Hippocampal formation (tissue), 2 donors: ENCODE results near the gene COMT.
"Not testable (repeated sequence)": the region's sequence is repeated elsewhere in the genome, so short reads cannot be mapped to it uniquely, and the experiment has no call there.

Source experiments
- DNase-seq, 2 donors: peaks; one replicate each; lab custom pipeline; 2025; lab: John Stamatoyannopoulos, UW

Gene COMT

DNA sequence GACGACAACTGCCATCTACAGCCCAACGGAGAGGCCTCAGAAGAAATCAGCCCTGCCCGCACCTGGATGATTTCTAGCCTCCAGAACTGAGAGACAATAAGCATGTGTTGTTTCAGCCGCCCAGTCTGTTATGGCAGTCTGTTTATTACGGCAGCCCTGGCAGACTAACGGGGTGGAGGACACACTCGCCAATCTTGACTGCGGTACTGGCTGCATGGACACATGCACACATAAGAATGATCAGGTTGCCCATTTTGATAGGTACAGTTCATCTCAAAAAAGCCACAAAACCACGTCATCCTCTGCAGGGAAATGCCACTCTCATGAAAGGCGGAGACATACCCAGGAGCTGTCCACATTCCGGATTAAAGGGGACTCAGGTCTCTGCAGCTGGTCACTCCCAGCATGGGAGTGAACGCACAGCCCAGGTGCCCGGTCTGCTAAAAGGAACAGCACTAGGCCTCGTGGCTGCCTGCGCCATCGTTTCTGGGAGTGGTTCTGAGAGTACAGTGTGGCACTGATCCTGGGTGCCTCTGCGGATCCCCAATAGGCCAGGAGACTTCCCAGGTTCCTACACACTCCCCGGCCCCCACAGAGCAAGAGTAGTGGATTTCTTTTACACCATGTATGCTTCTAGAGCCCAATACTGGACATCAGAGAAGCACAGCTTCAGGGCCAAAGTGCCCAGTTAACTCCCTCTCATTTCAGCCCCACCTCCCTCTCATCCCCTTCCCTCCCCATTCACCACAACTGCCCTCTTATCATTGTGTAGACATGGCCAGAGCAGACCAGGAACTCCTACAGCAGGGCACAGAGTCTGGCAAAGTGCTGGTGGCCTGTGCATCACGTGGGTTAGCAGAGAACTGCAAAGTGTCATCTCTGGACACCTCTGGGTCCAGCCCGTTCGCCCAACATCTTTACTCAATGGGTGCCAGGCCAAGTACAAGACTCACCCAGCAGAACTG lies 11.7 kb upstream of the COMT start:
- no peak for DNase-seq

DNA sequence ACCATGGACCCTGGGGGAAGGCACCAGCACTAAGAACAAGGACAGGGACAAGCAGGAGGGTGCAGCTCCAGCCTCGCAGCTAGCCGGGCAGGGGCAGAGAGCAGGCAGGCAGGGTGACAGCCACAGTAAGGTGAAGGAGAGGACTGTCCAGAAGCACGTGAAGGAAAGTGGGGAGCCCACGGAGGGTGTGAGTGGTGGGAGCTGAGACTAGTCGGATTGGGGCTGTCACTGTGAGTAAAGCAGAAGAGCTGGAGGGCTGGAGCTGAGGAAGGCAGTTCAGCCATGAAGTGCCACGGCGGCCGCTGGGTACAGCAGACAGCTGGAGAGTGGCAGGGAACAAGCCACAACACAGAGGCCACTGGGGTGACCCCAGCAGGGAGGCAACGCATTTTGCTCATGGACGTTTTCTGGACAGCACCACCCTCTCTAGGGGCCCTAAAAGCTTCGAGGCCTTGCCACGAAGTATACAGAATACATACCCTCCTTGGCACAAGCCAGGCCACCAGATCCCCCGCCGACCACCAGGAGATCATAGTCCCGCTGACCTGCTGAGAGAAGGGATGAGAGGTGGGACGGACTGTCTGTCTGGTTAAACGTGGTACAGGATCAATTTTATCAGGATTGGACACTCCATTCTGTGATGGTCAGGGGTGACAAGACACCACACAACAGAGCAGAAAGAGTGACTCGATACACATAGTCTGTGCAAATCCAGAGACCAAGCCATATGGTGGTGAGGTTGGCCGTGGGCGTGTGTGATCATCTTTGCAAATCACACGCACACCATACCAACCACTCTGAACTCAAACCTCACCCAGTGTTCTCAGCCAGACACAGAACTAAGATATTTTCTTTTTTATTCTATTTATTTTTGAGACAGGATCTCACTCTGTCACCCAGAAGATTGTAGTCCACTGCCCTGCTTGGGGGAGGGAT lies 10.8 kb upstream of the COMT start:
- no peak for DNase-seq

DNA sequence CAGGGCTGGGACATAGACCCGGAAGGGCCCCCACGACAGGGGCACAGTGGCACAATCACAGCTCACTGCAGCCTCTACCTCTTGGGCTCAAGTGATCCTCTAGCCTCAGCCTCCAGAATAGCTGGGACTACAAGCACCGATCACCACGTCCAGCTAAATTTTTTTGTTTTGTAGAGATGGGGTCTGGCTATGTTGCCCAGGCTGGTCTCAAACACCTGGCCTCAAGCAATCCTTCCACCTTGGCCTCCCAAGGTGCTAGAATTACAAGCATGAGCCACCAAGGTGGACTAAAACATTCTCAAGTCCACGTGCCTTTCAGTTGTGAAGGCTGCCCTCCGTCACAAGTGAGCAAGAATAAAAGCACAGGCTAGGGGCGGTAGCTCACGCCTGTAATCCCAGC lies 10.1 kb upstream of the COMT start:
- DNase-seq: no peak

DNA sequence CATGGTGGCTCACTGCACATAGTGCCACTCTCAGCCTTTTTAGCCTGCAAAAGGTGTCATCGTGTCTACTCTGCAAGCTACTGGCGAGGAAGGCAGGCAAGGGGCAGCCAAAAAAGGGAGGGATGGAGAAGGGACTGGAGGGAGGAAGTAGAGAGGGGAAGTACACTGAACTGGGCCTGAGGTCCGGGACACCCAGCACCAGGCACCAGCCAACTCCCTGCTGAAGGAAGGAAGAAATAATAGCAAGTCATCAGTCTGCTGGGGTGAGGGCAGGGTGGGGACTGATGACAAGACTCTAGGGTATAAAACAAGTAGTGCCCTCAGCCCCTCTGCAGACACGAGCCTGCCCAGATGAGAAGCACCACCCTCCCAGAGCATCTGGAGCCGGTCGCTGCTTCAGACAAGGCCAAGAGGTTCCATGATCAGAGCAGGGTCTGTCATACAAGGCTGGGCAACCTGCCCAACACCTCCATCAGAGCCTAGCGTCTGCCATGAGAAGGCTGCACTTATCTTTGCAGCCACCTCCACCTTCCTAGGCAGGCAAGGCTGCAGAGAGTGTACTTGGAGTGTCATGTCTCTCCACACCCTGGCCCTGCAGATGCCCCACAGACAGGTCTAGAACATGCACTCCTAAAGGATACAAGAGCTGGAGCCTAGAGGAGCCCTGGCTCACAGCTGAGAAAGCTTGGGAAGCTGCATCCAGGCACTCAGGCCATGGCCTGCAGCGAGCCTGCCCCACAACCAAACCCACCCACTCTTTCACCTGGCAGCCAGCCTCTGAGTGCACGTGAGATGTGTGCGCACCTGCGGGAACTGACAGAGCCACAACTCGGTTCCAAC lies 9.0 kb upstream of the COMT start:
- DNase-seq: no peak

DNA sequence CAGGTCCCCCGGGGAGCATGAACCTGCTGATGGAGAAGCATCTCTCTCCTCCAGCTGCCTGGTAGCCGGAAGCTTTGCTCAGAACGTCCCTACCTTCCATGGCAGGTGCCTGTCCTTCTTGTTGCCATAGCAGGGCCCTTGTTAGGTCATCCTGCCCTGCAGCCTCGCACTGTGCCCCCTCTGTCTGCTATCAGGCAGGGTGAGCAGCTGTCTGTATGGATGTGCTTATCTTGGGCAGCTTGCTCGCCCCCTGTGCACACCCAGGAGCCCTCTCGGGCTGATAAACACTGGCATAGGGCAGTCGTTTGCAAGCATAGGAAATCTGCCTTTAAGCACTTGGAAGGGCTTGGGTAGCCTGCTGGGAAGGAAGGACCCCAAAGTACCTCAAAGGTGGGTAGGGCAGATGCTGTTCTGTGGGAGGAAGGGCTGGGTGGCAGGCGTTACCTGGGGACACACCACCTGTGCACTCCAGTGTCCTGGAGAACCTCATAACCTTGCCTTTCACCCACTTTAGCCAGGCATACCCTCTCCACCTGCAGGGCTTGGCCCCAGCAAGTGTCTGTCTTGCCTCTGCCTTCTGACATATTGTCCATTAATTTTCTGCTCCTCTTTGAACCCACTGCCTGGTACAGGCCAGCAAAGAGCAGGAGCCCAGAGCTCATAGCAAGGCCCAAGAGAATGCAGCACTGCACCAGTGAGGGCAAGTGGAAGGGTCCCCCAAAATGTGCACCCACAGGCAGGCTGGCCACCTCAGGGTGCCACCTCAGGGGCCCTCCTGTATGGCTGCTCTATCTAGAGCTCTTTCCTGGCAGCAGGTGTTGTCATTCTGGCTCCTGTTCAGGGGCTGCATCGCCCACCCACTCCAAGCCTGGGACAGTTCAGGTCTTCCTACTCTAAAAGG lies 8.0 kb upstream of the COMT start:
- no peak for DNase-seq

DNA sequence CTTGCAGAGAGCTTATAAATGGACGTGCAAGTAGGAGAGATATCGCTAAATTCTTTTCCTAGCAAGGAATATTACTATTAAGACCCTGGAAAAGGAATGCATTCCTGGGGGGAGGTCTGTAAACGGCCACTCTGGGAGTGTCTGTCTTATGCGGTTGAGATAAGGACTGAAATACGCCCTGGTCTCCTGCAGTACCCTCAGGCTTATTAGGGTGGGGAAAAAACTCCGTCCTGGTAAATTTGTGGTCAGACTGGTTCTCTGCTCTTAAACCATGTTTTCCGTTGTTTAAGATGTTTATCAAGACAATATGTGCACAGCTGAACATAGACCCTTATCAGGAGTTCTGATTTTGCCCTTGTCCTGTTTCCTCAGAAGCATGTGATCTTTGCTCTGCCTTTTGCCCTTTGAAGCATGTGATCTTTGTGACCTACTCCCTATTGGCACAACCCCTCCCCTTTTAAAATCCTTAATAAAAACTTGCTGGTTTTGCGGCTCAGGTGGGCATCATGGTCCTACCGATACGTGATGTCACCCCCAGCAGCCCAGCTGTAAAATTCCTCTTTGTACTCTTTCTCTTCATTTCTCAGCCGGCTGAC lies 6.4 kb upstream of the COMT start:
- DNase-seq: not testable (repeated sequence)

DNA sequence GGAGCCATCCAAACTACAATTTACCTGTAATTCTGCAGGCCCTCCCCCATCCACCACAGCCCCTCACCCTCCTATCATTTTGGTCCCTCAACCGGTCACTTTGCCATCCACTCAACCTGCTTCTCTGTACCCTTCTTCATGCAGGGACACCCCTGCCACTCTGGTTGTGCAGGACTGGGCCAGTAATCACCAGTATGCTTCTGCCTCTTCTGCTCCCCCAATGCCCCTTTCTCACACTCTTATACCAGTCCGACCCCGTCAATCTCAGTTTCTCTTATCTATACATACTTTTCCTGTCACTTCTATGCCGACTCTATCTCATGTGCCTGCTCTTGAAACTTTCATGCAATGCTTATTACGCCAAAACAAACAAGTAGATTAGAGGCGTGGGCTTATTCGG lies 5.1 kb upstream of the COMT start:
- no peak for DNase-seq

DNA sequence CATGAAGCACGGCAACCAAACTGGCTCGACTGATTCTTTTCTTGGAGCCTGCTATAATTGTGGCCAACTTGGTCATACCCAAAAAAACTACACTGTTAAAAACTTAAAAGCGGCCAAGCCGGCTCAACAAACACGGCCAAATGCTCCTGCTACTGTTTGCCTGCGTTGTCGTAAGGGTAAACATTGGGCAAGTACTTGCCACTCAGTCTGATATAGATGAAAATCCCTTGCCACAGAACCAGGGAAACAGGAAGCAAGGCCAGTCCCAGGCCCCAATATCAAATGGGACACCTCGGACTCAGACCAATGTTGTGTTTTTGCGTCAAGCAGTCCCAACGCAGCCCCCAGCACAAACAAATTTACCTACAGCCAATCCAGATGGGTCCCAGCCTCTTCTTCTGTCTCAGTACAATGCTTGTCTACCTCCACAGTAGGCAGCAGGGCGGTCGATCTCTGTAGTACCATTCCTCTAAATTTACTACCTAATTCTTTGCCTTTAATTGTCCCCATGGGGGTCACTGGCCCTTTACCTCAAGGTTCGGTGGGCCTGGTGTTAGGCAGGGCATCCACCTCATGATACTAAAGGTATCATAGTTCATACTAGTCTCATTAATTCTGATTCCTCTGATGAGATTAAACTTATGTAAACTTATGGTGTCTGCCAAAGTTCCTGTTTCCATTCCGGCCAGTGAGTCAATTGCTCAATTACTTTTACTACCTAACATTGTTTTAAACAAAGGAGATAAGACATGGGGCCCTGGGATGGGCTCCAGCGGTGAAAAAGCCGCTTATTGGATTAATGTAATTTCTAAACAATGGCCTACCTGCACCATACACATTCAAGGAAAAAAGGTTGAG lies 3.7 kb upstream of the COMT start:
- DNase-seq: no peak

DNA sequence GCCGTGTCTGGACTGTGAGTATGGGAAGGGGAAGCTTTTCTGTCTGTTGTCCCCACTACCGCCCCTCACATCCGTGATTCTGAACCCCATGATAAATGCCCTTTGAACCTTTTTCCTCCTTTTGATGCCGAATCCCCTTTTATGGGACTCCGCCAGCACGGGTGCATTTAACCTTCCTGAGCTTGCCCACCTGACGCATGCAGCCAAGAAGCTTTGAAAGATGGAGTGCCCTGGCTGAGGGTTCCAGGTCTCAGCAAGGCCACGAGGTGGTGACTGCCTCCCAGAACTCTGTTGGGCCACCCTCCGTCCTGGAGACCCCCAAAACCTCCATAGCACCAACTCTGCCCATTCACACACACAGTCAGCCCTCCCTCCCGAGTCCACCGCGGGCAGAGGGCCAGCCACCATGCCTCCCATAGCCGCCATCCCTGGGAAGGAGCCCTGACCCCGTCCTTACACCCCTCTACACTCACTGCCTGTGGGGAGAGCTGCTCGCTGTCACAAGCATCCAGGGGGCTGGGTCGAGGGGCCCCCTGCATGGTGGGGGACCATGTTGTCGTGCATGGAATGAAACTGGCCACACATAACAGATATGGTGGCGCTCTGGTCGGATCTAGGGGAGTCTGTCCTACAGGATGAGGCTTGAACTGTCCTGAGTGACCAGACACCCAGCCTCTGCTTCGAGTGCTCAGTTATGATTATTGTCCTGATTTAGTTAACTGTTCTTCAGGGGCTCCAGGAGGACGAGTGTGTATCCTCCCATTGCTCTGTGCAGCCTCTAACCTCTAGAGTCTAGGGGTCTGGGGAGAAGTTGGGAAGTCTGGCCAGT lies 822 bp upstream of the COMT start:
- no peak for DNase-seq

DNA sequence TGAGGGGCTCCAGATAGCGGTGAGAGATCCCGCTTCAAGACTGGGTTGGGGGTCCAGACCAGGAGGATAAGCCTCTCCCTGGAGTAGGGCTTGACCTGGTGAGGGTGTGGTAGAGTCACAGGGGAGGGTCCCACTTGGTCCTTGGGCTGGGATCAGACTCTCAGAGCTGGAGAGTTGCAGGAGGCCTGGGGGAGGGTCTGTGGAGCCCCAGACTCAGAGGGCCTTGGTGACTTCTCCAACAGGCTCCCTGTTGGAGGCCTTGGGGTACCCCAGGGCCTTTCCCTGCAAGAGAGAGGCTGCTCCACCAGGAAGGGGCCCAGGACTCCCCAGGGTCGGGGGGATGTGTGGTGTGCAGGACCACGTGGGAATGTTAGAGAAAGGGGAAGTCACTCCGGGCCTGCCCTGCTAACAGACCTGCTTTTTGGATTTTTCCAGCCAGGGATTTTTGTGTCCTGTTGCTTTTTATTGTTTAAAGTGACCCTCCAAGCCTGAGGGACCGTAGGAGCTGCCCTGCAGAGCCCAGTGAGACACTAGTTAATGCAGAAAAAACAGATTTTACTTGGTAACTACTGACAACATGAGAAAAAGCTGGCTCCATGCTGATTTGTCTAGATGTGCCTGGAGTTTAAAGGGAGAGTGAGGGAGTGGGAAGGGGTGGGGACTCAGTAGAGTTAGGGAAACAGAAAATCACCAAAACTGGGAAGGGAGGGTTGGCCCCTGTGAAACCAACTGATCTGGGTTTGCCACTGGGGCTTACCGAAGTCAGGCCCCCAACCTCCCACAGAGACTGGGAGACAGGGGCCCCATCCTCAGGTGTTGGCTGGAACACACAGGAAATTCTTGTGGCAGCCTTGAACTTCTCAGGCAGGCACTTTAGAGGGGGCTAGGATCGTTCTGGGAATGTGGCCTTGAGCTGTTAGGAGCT lies 847 bp downstream of the COMT start:
- DNase-seq: peak; percentile 26 to 35

DNA sequence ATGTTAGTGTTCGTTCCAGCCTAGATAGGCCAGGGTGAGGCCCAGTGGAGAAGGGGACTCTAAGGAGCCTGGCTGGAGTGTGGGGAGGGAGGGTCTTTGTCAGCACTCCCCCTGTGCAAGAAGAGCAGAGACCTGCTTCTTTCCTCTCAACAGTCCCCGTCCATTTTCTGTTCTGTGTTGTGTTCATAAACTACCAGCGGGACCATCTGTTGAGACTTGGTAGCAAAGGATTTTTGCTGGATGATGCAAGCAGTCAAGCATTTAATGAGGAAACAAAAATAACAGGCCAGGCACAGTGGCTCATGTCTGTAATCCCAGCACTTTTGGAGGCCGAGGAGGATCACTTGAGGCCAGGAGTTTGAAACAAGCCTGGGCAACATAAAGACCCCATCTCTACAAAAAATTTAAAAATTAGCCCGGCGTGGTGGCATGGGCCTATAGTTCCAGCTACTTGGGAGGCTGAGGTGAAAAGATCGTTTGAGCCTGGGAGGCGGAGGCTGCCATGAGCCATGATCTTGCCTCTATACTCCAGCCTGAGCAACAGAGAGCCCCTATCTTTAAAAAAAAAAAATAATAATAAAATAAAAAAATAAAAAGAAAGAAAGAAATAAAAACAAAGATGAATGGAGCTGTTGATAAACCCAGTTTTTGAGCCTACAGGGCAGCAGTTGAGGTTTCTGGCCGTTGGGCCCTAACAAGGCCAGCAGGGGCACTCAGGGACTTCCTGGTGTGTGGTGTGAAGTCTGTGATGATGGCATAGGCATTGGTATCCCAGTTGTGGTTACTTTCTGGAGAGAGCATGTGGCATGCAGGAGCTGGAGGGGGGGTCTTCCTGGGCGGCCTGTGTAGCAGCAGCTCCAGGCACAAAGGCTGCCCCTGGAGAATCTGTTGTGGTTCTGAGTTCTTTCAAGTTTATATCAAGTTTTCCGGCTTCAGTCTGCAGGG lies 1.8 kb downstream of the COMT start:
- DNase-seq: no peak

DNA sequence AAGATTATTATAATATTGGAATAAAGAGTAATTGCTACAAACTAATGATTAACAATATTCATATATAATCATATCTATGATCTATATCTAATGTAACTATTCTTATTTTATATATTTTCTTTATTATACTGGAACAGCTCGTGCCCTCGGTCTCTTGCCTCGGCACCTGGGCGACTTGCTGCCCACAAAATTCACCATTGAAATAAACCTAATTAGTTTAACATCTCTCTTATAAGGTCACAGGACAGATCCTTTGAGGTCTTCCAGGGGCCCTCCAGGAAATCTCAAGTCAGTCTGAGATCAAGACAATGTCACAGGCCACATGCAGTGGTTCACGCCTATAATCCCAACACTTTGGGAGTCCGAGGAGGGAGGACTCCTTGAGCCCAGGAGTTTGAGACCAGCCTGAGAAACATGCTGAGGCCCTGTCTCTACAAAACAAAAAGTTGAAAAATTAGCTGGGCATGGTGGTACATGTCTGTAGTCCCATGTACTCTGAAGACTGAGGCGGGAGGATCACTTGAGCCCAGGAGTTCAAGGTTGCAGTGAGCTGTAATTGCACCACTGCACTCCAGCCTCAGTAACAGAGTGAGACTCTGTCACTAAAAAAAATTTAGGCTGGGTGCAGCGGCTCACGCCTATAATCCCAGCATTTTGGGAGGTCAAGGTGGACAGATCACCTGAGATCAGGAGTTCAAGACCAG lies 6.6 kb downstream of the COMT start:
- no peak for DNase-seq

DNA sequence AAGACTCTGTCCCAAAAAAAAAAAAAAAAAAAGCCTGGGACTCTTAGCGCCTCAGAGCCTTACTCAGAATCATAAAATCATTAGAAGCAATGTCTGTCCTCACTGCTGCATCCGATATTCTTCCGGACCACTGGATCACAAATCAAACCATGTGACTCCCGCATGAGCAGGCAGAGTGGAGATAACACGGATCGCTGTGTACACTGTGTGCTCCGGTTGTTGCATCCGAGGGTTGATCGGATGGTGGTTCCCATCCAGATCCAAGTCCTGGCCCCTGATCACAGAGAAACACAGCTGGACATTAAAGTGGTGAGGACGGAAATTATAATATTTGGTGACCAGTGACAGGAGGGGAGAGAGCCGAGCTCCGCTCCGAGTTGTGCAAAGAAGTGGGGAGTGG lies 9.8 kb downstream of the COMT start:
- DNase-seq: no peak

DNA sequence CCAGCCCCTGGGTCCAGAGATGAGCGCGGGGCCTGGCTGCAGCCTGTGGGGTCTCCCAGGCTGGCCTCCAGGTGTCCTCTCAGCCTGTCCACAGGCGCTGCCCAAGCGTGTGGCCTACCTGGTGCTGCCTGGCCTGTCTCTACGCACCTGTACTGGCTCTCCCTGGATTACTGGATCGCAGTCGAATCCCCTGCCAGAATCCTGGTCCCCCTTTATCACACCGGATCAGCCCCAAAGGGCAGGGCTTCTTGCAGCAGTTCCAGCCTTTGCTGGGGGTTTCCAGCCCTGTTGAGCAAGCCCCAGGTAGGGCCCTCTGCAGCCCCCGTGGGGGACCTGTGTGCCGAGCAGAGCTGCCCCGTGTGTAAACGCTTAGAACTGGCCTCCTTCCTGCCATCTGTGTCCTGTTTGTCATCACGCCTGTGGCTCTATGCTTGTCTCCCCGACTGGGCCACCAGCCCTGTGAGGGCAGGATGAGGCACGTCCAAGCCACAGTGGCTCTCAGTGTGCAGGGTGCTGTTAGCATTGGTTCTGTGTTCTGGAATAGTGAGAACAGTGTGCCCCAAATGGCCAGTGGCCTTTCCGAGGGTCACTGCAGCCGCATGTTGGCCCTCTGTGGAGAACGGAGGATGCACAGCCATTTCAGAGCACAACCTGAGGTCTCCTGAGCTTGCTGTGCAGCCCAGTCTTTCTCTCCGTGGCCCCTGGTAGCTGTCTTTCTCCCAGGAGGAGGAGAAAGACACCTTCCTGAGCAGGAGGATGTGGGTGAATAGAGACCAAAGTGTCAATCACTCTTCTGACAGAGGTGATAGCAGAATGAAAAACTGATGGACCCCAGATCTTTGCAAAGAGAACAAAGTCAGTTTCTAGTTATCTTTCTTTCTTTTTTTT lies 13.9 kb downstream of the COMT start:
- no peak for DNase-seq

DNA sequence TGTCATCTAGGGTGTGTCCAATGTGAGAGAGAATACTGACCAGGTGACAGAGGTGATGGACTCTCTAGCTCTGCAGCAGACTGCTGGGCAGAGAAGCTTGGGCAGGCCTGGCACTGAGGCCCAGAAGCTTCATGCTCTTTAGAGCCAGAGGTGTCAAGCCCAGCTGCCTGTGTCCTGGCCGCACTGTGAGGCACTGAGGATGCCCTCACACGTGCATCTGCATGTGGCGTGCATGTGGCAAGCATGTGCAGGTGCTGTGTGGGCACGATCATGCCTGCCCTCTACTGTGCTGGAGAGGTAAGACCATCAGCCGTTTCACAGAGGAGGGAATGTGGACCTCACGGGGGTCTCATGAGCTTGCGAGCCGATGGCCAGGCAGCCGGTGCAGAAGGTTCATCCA lies 15.9 kb downstream of the COMT start:
- no peak for DNase-seq
